K562 (cell line): ENCODE measurements around the gene SLC38A7. TPM values are rescaled to one million over a fixed set of nuclear protein-coding genes. Genes with fewer than 3 reads are reported as not detected.

ENCODE experiments used
- ATAC-seq: fragments of 200-7000 bp; cut with Tn5 transposase; 3 replicates; pipeline ENCODE4 v1.9.1; 2020; ENCODE audit warnings: moderate library complexity
- BruUV-seq: library from RNA; stranded (reverse); fragments of 400-500 nt; replicated peaks from 2 replicates; lab custom pipeline; 2021; lab: Mats Ljungman, UMichigan
- CTCF ChIA-PET: fragments of 300-600 bp; formaldehyde crosslinking; extraction: SDS; loops from one replicate; lab custom pipeline; 2021; ENCODE audit warnings: low intra/inter-chr PET ratio; lab: Yijun Ruan, JAX
- POLR2A ChIA-PET: fragments of 300-600, 350-650 bp; sonication (Branson Sonifier 250); formaldehyde crosslinking; extraction: SDS; loops from one replicate; lab custom pipeline; 2021; ENCODE audit warnings: antibody characterized with exemption, inconsistent platforms; lab: Yijun Ruan, JAX
- DNase-seq, 4 experiments: peaks; one replicate each; pipeline versions ENCODE4 v3.0.0 to v3.0.0-alpha.2; 2011 to 2018; ENCODE audit warnings: low spot score in 3 of 4, mixed read lengths in 3 of 4; ENCODE audit errors: extremely low read depth in 1 of 4
- FAIRE-seq: peaks from 2 replicates; lab custom pipeline; 2011; peaks lifted over from hg19 to GRCh38; lab: Jason Lieb, UNC
- H2AFZ ChIP-seq: 2 replicates; pipeline ENCODE4 v1.6.0; 2011; ENCODE audit warnings: low read depth, low read length, control low read depth, inconsistent platforms
- H3K27ac ChIP-seq: fragments of 200-600 bp; 3 replicates; pipeline ENCODE4 v1.8.0; 2011; ENCODE audit warnings: low read depth, mild to moderate bottlenecking, control low read depth, inconsistent platforms, low read length, moderate library complexity, mixed read lengths; ENCODE audit errors: extremely low read depth
- H3K27me3 ChIP-seq, 2 experiments: fragments of 300-600 bp in 1 of 2; 2 replicates in 1 of 2; 3 replicates in 1 of 2; pipeline versions ENCODE4 v1.6.0 to v1.8.0; 2011; ENCODE audit warnings: inconsistent platforms in 2 of 2, low read length in 2 of 2, mild to moderate bottlenecking in 1 of 2, mixed read lengths in 1 of 2, moderate library complexity in 1 of 2; ENCODE audit not compliant: control insufficient read depth in 2 of 2, insufficient read depth in 2 of 2
- H3K36me3 ChIP-seq: fragments of 300-600 bp; 3 replicates; pipeline ENCODE4 v1.8.0; 2011; ENCODE audit warnings: mild to moderate bottlenecking, low read length, inconsistent platforms; ENCODE audit not compliant: control insufficient read depth, insufficient read depth
- H3K4me1 ChIP-seq, 2 experiments: fragments of 200-600 bp in 1 of 2; replicated peaks in 1 of 2; 2 replicates in 1 of 2; 3 replicates in 1 of 2; pipeline versions ENCODE4 v1.5.1 to v1.8.0; 2011; ENCODE audit warnings: inconsistent platforms in 2 of 2, low read length in 2 of 2, mild to moderate bottlenecking in 1 of 2, mixed read lengths in 1 of 2, moderate library complexity in 1 of 2; ENCODE audit not compliant: control insufficient read depth in 2 of 2, insufficient read depth in 2 of 2
- H3K4me2 ChIP-seq: 2 replicates; pipeline ENCODE4 v1.6.1; 2011; ENCODE audit warnings: low read length, control low read depth, inconsistent platforms, mixed read lengths; ENCODE audit not compliant: insufficient read depth
- H3K4me3 ChIP-seq: fragments of 200-600 bp; sonication (generic), shearing (Covaris generic); 2 replicates; pipeline ENCODE4 v1.5.1; 2016; ENCODE audit warnings: control low read depth, inconsistent platforms
- H3K79me2 ChIP-seq: fragments of 200-600 bp; 3 replicates; pipeline ENCODE4 v1.8.0; 2011; ENCODE audit warnings: low read length, inconsistent platforms; ENCODE audit not compliant: control insufficient read depth, insufficient read depth
- H3K9ac ChIP-seq, 2 experiments: 2 replicates each; pipeline versions ENCODE4 v1.6.0 to v1.6.1; 2011; ENCODE audit warnings: low read depth in 2 of 2, low read length in 2 of 2, control low read depth in 1 of 2, inconsistent platforms in 1 of 2, mild to moderate bottlenecking in 1 of 2, mixed read lengths in 1 of 2; ENCODE audit not compliant: insufficient read depth in 1 of 2
- H3K9me1 ChIP-seq: one replicate; pipeline ENCODE4 v1.6.0; 2011; ENCODE audit warnings: inconsistent platforms, mild to moderate bottlenecking, low read length, moderate library complexity; ENCODE audit not compliant: control insufficient read depth, insufficient read depth
- H3K9me3 ChIP-seq: replicated peaks from 2 replicates; pipeline ENCODE4 v1.5.1; 2011; ENCODE audit warnings: low read depth, low read length, inconsistent platforms; ENCODE audit not compliant: control insufficient read depth, insufficient read depth
- H4K20me1 ChIP-seq: replicated peaks from 2 replicates; pipeline ENCODE4 v1.6.1; 2011; ENCODE audit warnings: low read length, inconsistent platforms, mixed read lengths; ENCODE audit not compliant: control insufficient read depth, insufficient read depth
- CHD1 ChIP-seq: fragments of 200-600 bp; sonication (generic); IDR thresholded peaks from one replicate; pipeline ENCODE4 v1.6.1; 2012; ENCODE audit warnings: mild to moderate bottlenecking, moderate library complexity, low read length, inconsistent platforms
- ELK1 ChIP-seq: sonication (generic); formaldehyde crosslinking; IDR thresholded peaks from 2 replicates; pipeline ENCODE4 v1.8.1; 2022; ENCODE audit warnings: missing genetic modification reagents
- GATAD2A ChIP-seq: fragments of 450-650 bp; IDR thresholded peaks from 2 replicates; pipeline ENCODE4 v1.6.1; 2017
- LARP7 ChIP-seq: fragments of 450-650 bp; IDR thresholded peaks from 2 replicates; pipeline ENCODE4 v1.6.1; 2016
- NR2C2 ChIP-seq, 2 experiments: fragments of 200-800 bp in 1 of 2; sonication (Bioruptor generic) in 1 of 2; sonication (generic) in 1 of 2; formaldehyde crosslinking in 1 of 2; IDR thresholded peaks; 2 replicates each; pipeline versions ENCODE4 v1.6.1 to v1.8.0; 2016 to 2022; ENCODE audit warnings: mild to moderate bottlenecking in 1 of 2, missing compliant biosample characterization in 1 of 2, missing genetic modification characterization in 1 of 2, missing genetic modification reagents in 1 of 2
- SMARCB1 ChIP-seq: IDR thresholded peaks from 2 replicates; pipeline ENCODE4 v1.6.1; 2011; ENCODE audit warnings: improper control_type of control experiment, low read depth; ENCODE audit not compliant: insufficient read length
- ZNF124 ChIP-seq: sonication (generic); formaldehyde crosslinking; IDR thresholded peaks from 2 replicates; pipeline ENCODE4 v1.8.1; 2022; ENCODE audit warnings: missing genetic modification reagents
- ZNF133 ChIP-seq: fragments of 250-450 bp; sonication (Bioruptor Pico); IDR thresholded peaks from 2 replicates; pipeline ENCODE4 v1.4.0; 2020; ENCODE audit warnings: mild to moderate bottlenecking
- ZNF224 ChIP-seq: sonication (generic); formaldehyde crosslinking; IDR thresholded peaks from 2 replicates; pipeline ENCODE4 v1.8.0; 2022; ENCODE audit warnings: mild to moderate bottlenecking, missing genetic modification reagents
- ZNF318 ChIP-seq, 2 experiments: fragments of 450-650 bp; IDR thresholded peaks; 2 replicates each; pipeline ENCODE4 v1.6.1; 2016; ENCODE audit warnings: mild to moderate bottlenecking in 2 of 2, borderline replicate concordance in 1 of 2, low read depth in 1 of 2, moderate library complexity in 1 of 2
- WGBS: fragments of 100-300 bp; shearing (Covaris generic); methylation state at CpG from one replicate; pipeline ENCODE4 v1.1.6; 2016; ENCODE audit warnings: low coverage, mixed read lengths; ENCODE audit not compliant: insufficient coverage; ENCODE audit errors: missing lambda C conversion rate; 5-methylcytosine and 5-hydroxymethylcytosine counted together
- in situ Hi-C: fragments of 300-500 bp; cut with MboI; formaldehyde crosslinking; loops from 4 replicates; pipeline ENCODE4 v1.15.0; 2018; ENCODE audit warnings: inconsistent platforms, mixed read lengths
- intact Hi-C: fragments of 100-400 bp; cut with micrococcal nuclease; formaldehyde crosslinking; loops from 2 replicates; pipeline ENCODE4 v1.14.2; 2022
- polyA plus RNA-seq, 8 experiments: library from polyadenylated mRNA; depleted of rRNA in 4 of 8; stranded (reverse) in 5 of 8; unstranded in 3 of 8; fragments of >200 nt; fragmentation: Nextera tagmentation in 2 of 8; fragmentation: Illumina TruSeq in 1 of 8; extraction: Ambion mirVana in 2 of 8; extraction: Trizol in 1 of 8; gene quantifications; 2 replicates each; pipeline versions ENCODE4 v1.2.1 to v1.2.3, GENCODE V29; 2011 to 2014; ENCODE audit warnings: inconsistent platforms in 1 of 8, missing spikeins in 1 of 8
- total RNA-seq, 7 experiments: library from RNA; depleted of rRNA in 6 of 7; stranded (reverse); fragments of >200 nt in 6 of 7; fragmentation: Illumina TruSeq in 2 of 7; extraction: Trizol in 2 of 7; gene quantifications; 2 replicates each; pipeline versions ENCODE4 v1.2.1 to v1.2.3, GENCODE V29; 2011 to 2021; ENCODE audit warnings: low replicate concordance in 1 of 7
- TF ChIP-seq, protein P1 (sequence below): fragments of 450-650 bp; IDR thresholded peaks from 2 replicates; pipeline ENCODE4 v1.6.1; 2016

SLC38A7 gene
- total and polyA plus RNA-seq, 9 of the 15 experiments (the other 6 are each of a cell fraction or from before 2014, with no cell fraction given) = 2.7 to 12.2 (median 6.5) TPM

- no peak for TF ChIP-seq CHD1
- TF ChIP-seq NR2C2 (CRISPR knock-in tag; IDR thresholded peaks at IDR 0.05) = no peak
- no peak for TF ChIP-seq NR2C2 (tag; IDR thresholded peaks at IDR 0.05)
- TF ChIP-seq SMARCB1 = no peak
- no peak for TF ChIP-seq ZNF124 (CRISPR knock-in tag)
- TF ChIP-seq LARP7 = no peak
Measured at GRCh38 chr16:58658796-58659211, 25.8 kb downstream of the SLC38A7 start (continued).

DNA sequence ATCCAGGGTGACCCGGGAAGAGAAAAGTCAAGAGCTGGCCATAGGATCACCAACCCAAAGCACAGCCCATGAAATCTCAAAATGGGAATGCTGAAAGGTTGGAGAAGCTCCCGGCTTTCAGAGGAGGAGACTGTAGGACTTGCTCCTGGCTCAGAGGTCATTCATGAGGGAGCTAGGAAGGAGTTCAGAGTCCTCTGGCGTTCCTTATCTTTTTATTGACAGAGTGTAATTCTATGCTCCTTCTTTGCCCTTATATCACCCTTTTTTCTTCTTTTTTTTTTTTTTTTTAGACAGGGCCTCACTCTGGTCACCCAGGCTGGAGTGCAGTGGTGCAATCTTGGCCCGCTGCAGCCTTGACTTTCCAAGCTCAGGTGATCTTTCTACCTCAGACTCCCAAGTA lies 27.7 kb downstream of the SLC38A7 start:
- ChIA-PET CTCF (no interaction called here), POLR2A (interaction anchor here (0.9 kb wide), 1 partner anchor 9 kb away, joined by 3 read pairs; no protein-coding TSS in a partner anchor)
- ATAC-seq = no peak
- no peak overlapping the region for H3K9ac ChIP-seq
- no peak overlapping the region for H2AFZ ChIP-seq
- no peak overlapping the region for H3K4me3 ChIP-seq
- no peak overlapping the region for H3K4me2 ChIP-seq
- 30% methylated on average over 3 of the region's 4 CpGs for WGBS
- no peaks in the 10 kb centered on the region for H3K36me3 ChIP-seq
- H4K20me1 ChIP-seq = no peaks in the 10 kb centered on the region
- peaks cover 0 to 5% of the 10 kb centered on the region in 2 experiments; a peak in 3 of 5 replicates for H3K4me1 ChIP-seq
- no TSS peak for BruUV-seq
- intact Hi-C loops (loop anchor here (10.0 kb wide), 1 partner anchor 752 kb away; no protein-coding TSS in a partner anchor), in situ Hi-C loops (no loop called here)
- no peak overlapping the region for H3K27ac ChIP-seq
- no peaks in the 10 kb centered on the region for H3K9me3 ChIP-seq
- H3K27me3 ChIP-seq = peaks cover 0 to 7% of the 10 kb centered on the region in 2 experiments; a peak in 2 of 5 replicates
- DNase-seq = no peak
- no peak for FAIRE-seq
- H3K9me1 ChIP-seq = no peaks in the 10 kb centered on the region
- no peaks in the 10 kb centered on the region for H3K79me2 ChIP-seq
- TF ChIP-seq ZNF318 (IDR thresholded peaks at IDR 0.05; ENCODE audit: borderline replicate concordance in 1 of 2, low read depth in 1 of 2) = no peak
- TF ChIP-seq, protein P1, sequence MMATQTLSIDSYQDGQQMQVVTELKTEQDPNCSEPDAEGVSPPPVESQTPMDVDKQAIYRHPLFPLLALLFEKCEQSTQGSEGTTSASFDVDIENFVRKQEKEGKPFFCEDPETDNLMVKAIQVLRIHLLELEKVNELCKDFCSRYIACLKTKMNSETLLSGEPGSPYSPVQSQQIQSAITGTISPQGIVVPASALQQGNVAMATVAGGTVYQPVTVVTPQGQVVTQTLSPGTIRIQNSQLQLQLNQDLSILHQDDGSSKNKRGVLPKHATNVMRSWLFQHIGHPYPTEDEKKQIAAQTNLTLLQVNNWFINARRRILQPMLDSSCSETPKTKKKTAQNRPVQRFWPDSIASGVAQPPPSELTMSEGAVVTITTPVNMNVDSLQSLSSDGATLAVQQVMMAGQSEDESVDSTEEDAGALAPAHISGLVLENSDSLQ = no peak
- no peak for TF ChIP-seq ZNF224 (CRISPR knock-in tag)
- TF ChIP-seq ELK1 = no peak
- TF ChIP-seq GATAD2A = no peak
- TF ChIP-seq ZNF133 (CRISPR knock-in tag) = no peak
